Measurements from ENCODE around the gene OR8D2. TPM values are rescaled to one million over a fixed set of nuclear protein-coding genes. Genes with fewer than 3 reads are reported as not detected.

OR8D2 gene
- polyA plus RNA-seq, 1 donor (not counting 4 experiments of a cell fraction or from before 2014, with no cell fraction given) = not detected

DNA sequence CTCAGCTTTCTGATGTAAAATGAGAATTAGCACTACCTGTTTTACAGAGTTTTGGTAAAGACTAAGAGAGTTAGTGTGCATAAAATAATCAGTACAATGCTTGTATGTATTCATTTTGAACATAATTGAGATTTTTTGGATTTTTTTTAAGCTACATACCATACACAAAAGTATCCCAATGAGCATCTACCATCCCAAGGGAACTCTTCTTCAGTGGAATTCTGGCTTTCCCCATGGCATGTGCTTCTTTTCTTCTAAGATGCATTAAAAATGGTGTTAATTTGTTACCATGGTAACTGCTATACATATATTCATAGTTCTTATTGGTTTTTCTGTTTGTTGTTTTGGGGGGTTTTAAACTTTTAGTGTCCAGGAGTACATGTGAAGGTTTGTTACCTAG lies 24.0 kb downstream of the OR8D2 start:
- Histone ChIP-seq H3K4me3 (ENCODE audit: control insufficient read depth in 2 of 3, extremely low read depth in 1 of 3, insufficient read depth in 2 of 3, low read depth in 1 of 3, low read length in 3 of 3) (no peak overlapping the region), H4K20me1 (ENCODE audit: control insufficient read depth, extremely low read depth, insufficient read depth, low read length) (no peaks in the 10 kb centered on the region), H3K4me1 (ENCODE audit: control insufficient read depth, extremely low read depth, insufficient read depth, low read length) (no peaks in the 10 kb centered on the region), H3K79me2 (ENCODE audit: control insufficient read depth, insufficient read depth, low read length) (no peaks in the 10 kb centered on the region), H3K4me2 (ENCODE audit: control insufficient read depth, extremely low read depth, insufficient read depth, low read depth, low read length) (no peak overlapping the region), H3K27me3 (ENCODE audit: control insufficient read depth, extremely low read depth, insufficient read depth, low read length) (no peaks in the 10 kb centered on the region), H3K9me1 (ENCODE audit: control insufficient read depth, extremely low read depth, insufficient read depth, low read length) (no peaks in the 10 kb centered on the region), H3K9ac (ENCODE audit: control insufficient read depth, extremely low read depth, insufficient read depth, low read length) (no peak overlapping the region), H2AFZ (ENCODE audit: control insufficient read depth, low read length) (no peak overlapping the region), H3K27ac (ENCODE audit: control insufficient read depth, insufficient read depth, low read length) (no peak overlapping the region), H3K9me3 (ENCODE audit: control insufficient read depth, low read depth, low read length) (no peaks in the 10 kb centered on the region), H3K36me3 (ENCODE audit: control insufficient read depth in 2 of 2, extremely low read depth in 1 of 2, insufficient read depth in 2 of 2, low read length in 2 of 2) (no peaks in the 10 kb centered on the region)
- no peak for FAIRE-seq
- DNase-seq (ENCODE audit: low read depth, low spot score) = no peak
- dilution Hi-C loops (cut with MboI; ENCODE audit: extremely low pct_ligation_motif_present, low sequenced_read_pairs) = no loop called here
- TF ChIP-seq EZH2 (IDR thresholded peaks at IDR 0.05; ENCODE audit: low read length) (no peak), CTCF (optimal IDR thresholded peaks at IDR 0.05 in 1 of 3, IDR thresholded peaks at IDR 0.05 in 1 of 3, conservative IDR thresholded peaks at IDR 0.05 in 1 of 3; ENCODE audit: extremely low read depth in 1 of 3, insufficient read depth in 2 of 3, low read length in 3 of 3) (no peak)

GRCh38 chr11:124294687-124295086 lies 25.3 kb downstream of the OR8D2 start:
- Histone ChIP-seq H3K27me3 (ENCODE audit: control insufficient read depth, extremely low read depth, insufficient read depth, low read length) (no peaks in the 10 kb centered on the region), H3K4me2 (ENCODE audit: control insufficient read depth, extremely low read depth, insufficient read depth, low read depth, low read length) (no peak overlapping the region), H3K36me3 (ENCODE audit: control insufficient read depth in 2 of 2, extremely low read depth in 1 of 2, insufficient read depth in 2 of 2, low read length in 2 of 2) (no peaks in the 10 kb centered on the region), H3K9me1 (ENCODE audit: control insufficient read depth, extremely low read depth, insufficient read depth, low read length) (no peaks in the 10 kb centered on the region), H4K20me1 (ENCODE audit: control insufficient read depth, extremely low read depth, insufficient read depth, low read length) (no peaks in the 10 kb centered on the region), H3K9ac (ENCODE audit: control insufficient read depth, extremely low read depth, insufficient read depth, low read length) (no peak overlapping the region), H2AFZ (ENCODE audit: control insufficient read depth, low read length) (no peak overlapping the region), H3K9me3 (ENCODE audit: control insufficient read depth, low read depth, low read length) (no peaks in the 10 kb centered on the region), H3K4me3 (ENCODE audit: control insufficient read depth in 2 of 3, extremely low read depth in 1 of 3, insufficient read depth in 2 of 3, low read depth in 1 of 3, low read length in 3 of 3) (no peak overlapping the region), H3K4me1 (ENCODE audit: control insufficient read depth, extremely low read depth, insufficient read depth, low read length) (no peaks in the 10 kb centered on the region), H3K27ac (ENCODE audit: control insufficient read depth, insufficient read depth, low read length) (no peak overlapping the region), H3K79me2 (ENCODE audit: control insufficient read depth, insufficient read depth, low read length) (no peaks in the 10 kb centered on the region)
- FAIRE-seq = no peak
- dilution Hi-C loops (cut with MboI; ENCODE audit: extremely low pct_ligation_motif_present, low sequenced_read_pairs) = no loop called here
- no peak for TF ChIP-seq EZH2 (IDR thresholded peaks at IDR 0.05; ENCODE audit: low read length)
- TF ChIP-seq CTCF (optimal IDR thresholded peaks at IDR 0.05 in 1 of 3, IDR thresholded peaks at IDR 0.05 in 1 of 3, conservative IDR thresholded peaks at IDR 0.05 in 1 of 3; ENCODE audit: extremely low read depth in 1 of 3, insufficient read depth in 2 of 3, low read length in 3 of 3) = no peak
- DNase-seq (ENCODE audit: low read depth, low spot score) = no peak

Measured in keratinocyte (primary cell).